Endothelial cell of umbilical vein (primary cell): ENCODE data around the gene INPP5A. TPM values are rescaled to one million over a fixed set of nuclear protein-coding genes. Genes with fewer than 3 reads are reported as not detected.

Source experiments
- BruUV-seq: library from RNA; stranded (reverse); fragments of 400-500 nt; replicated peaks from 2 replicates; lab custom pipeline; 2021; lab: Mats Ljungman, UMichigan
- CTCF ChIA-PET: fragments of 300-600, 350-600 bp; sonication (Branson Sonifier 250); formaldehyde crosslinking; loops from one replicate; lab custom pipeline; 2021; ENCODE audit warnings: antibody characterized with exemption, inconsistent platforms; lab: Charles Lee
- POLR2A ChIA-PET: fragments of 300-600, 350-600 bp; sonication (Branson Sonifier 250); formaldehyde crosslinking; loops from one replicate; lab custom pipeline; 2021; ENCODE audit warnings: antibody characterized with exemption, inconsistent platforms; lab: Charles Lee
- DNase-seq: peaks from one replicate; pipeline ENCODE4 v3.0.0-alpha.2; 2011; ENCODE audit warnings: low read depth, low spot score
- FAIRE-seq: peaks from 2 replicates; lab custom pipeline; 2011; peaks lifted over from hg19 to GRCh38; lab: Jason Lieb, UNC
- H2AFZ ChIP-seq: 2 replicates; pipeline ENCODE4 v1.6.0; 2012; ENCODE audit warnings: low read depth, low read length, control low read depth, inconsistent platforms
- H3K27ac ChIP-seq: 2 replicates; pipeline ENCODE4 v1.5.1; 2011; ENCODE audit warnings: low read depth, mild to moderate bottlenecking, control low read depth, low read length, moderate library complexity; ENCODE audit not compliant: insufficient read depth
- H3K27me3 ChIP-seq, 2 experiments: 2 replicates each; pipeline versions ENCODE4 v1.6.0 to v1.6.1; 2011; ENCODE audit warnings: low read length in 2 of 2, mixed read lengths in 1 of 2; ENCODE audit not compliant: control insufficient read depth in 2 of 2, insufficient read depth in 2 of 2
- H3K36me3 ChIP-seq, 2 experiments: 2 replicates in 1 of 2; 3 replicates in 1 of 2; pipeline ENCODE4 v1.5.1; 2011; ENCODE audit warnings: low read length in 2 of 2, mild to moderate bottlenecking in 1 of 2, moderate library complexity in 1 of 2; ENCODE audit not compliant: control insufficient read depth in 2 of 2, insufficient read depth in 2 of 2; ENCODE audit errors: extremely low read depth in 1 of 2
- H3K4me1 ChIP-seq: 3 replicates; pipeline ENCODE4 v1.5.1; 2011; ENCODE audit warnings: mild to moderate bottlenecking, low read length; ENCODE audit not compliant: control insufficient read depth, insufficient read depth; ENCODE audit errors: extremely low read depth
- H3K4me2 ChIP-seq: 2 replicates; pipeline ENCODE4 v1.6.1; 2011; ENCODE audit warnings: low read length, control low read depth, mixed read lengths; ENCODE audit not compliant: insufficient read depth
- H3K4me3 ChIP-seq, 3 experiments: fragments of 200-600 bp in 1 of 3; sonication (generic), shearing (Covaris generic) in 1 of 3; replicated peaks in 1 of 3; 2 replicates each; pipeline ENCODE4 v1.5.1; 2011 to 2016; ENCODE audit warnings: control low read depth in 3 of 3, low read length in 3 of 3, mild to moderate bottlenecking in 2 of 3, inconsistent platforms in 1 of 3, low read depth in 1 of 3, moderate library complexity in 1 of 3; ENCODE audit not compliant: insufficient read depth in 1 of 3
- H3K79me2 ChIP-seq: 2 replicates; pipeline ENCODE4 v1.6.0; 2012; ENCODE audit warnings: low read length, inconsistent platforms; ENCODE audit not compliant: control insufficient read depth, insufficient read depth
- H3K9ac ChIP-seq: replicated peaks from 2 replicates; pipeline ENCODE3; 2011; ENCODE audit warnings: low read length, control low read depth; ENCODE audit not compliant: insufficient read depth; ENCODE audit errors: extremely low read depth
- H3K9me1 ChIP-seq: replicated peaks from 3 replicates; pipeline ENCODE4 v1.6.0; 2011; ENCODE audit warnings: mild to moderate bottlenecking, low read length; ENCODE audit not compliant: control insufficient read depth, insufficient read depth; ENCODE audit errors: extremely low read depth
- H3K9me3 ChIP-seq: replicated peaks from 2 replicates; pipeline ENCODE4 v1.5.1; 2012; ENCODE audit warnings: low read length, inconsistent platforms; ENCODE audit not compliant: control insufficient read depth, insufficient read depth
- H4K20me1 ChIP-seq: replicated peaks from 2 replicates; pipeline ENCODE3; 2011; ENCODE audit warnings: mild to moderate bottlenecking, low read length; ENCODE audit not compliant: control insufficient read depth, insufficient read depth; ENCODE audit errors: extremely low read depth
- CTCF ChIP-seq, 2 donors: IDR thresholded peaks; 1 replicate in 1 of 2; 2 replicates in 1 of 2; pipeline ENCODE4 v1.5.1; 2011; ENCODE audit warnings: low read length in 2 of 2, mild to moderate bottlenecking in 2 of 2, moderate library complexity in 2 of 2, control low read depth in 1 of 2, inconsistent platforms in 1 of 2, low read depth in 1 of 2; ENCODE audit not compliant: insufficient read depth in 1 of 2; ENCODE audit errors: extremely low read depth in 1 of 2
- EZH2 ChIP-seq: IDR thresholded peaks from 2 replicates; pipeline ENCODE4 v1.6.1; 2012; ENCODE audit warnings: borderline replicate concordance, low read depth, mild to moderate bottlenecking, moderate library complexity, low read length, inconsistent platforms; ENCODE audit not compliant: severe bottlenecking
- FOS ChIP-seq: IDR thresholded peaks from 2 replicates; pipeline ENCODE4 v1.6.1; 2011; ENCODE audit warnings: mild to moderate bottlenecking, low read length, moderate library complexity, borderline replicate concordance; ENCODE audit not compliant: insufficient read depth
- GATA2 ChIP-seq: IDR thresholded peaks from 2 replicates; pipeline ENCODE4 v1.7.0; 2011; ENCODE audit warnings: low read depth, mild to moderate bottlenecking, moderate library complexity, mixed read lengths, low read length; ENCODE audit not compliant: insufficient read length, insufficient read depth
- JUN ChIP-seq: IDR thresholded peaks from 2 replicates; pipeline ENCODE4 v1.6.1; 2011; ENCODE audit warnings: borderline replicate concordance, low read depth; ENCODE audit not compliant: insufficient read length, insufficient read depth
- MAX ChIP-seq: IDR thresholded peaks from 2 replicates; pipeline ENCODE4 v1.6.1; 2011; ENCODE audit not compliant: insufficient read depth, insufficient read length
- MYC ChIP-seq: IDR thresholded peaks from one replicate; pipeline ENCODE4 v1.6.1; 2011; ENCODE audit warnings: mild to moderate bottlenecking, low read depth, low read length
- POLR2A ChIP-seq: IDR thresholded peaks from 2 replicates; pipeline ENCODE4 v1.6.1; 2012; ENCODE audit warnings: low read depth, mild to moderate bottlenecking, control low read depth, low read length
- POLR2AphosphoS5 ChIP-seq: IDR thresholded peaks from 2 replicates; pipeline ENCODE4 v1.6.1; 2012; ENCODE audit warnings: low read depth, mild to moderate bottlenecking, control low read depth, low read length, moderate library complexity; ENCODE audit not compliant: insufficient read depth
- dilution Hi-C: fragments of 300-500 bp; cut with MboI; formaldehyde crosslinking; loops from one replicate; pipeline ENCODE4 v1.15.0; 2019; ENCODE audit warnings: low sequenced_read_pairs; ENCODE audit not compliant: extremely low pct_ligation_motif_present
- intact Hi-C: fragments of 100-400 bp; cut with micrococcal nuclease; formaldehyde crosslinking; loops from one replicate; pipeline ENCODE4 v1.10.0; 2022
- polyA plus RNA-seq, 4 experiments: library from polyadenylated mRNA; depleted of rRNA in 3 of 4; stranded (reverse) in 3 of 4; unstranded in 1 of 4; fragments of >200 nt; gene quantifications; 2 replicates each; pipeline versions ENCODE4 v1.2.1 to v1.2.3, GENCODE V29; 2011 to 2012; ENCODE audit warnings: missing spikeins in 1 of 4
- total RNA-seq: library from RNA; stranded (reverse); gene quantifications from 2 replicates; pipeline ENCODE4 v1.2.3, GENCODE V29; 2021

Gene INPP5A
- total and polyA plus RNA-seq, 2 donors (not counting 3 experiments of a cell fraction or from before 2014, with no cell fraction given) = 22.9 to 33.2 TPM

- no peaks in the 10 kb centered on the region for H3K36me3 ChIP-seq
- no peaks in the 10 kb centered on the region for H3K27me3 ChIP-seq
- no peaks in the 10 kb centered on the region for H3K79me2 ChIP-seq
- no peak overlapping the region for H2AFZ ChIP-seq
- dilution Hi-C loops (no loop called here), intact Hi-C loops (no loop called here)
- no peaks in the 10 kb centered on the region for H4K20me1 ChIP-seq
- no peak overlapping the region for H3K4me3 ChIP-seq
- no peak overlapping the region for H3K4me2 ChIP-seq
- DNase-seq (no peak), FAIRE-seq (no peak)
- no peaks in the 10 kb centered on the region for H3K9me3 ChIP-seq
- no peak overlapping the region for H3K9ac ChIP-seq
- no peak for TF ChIP-seq POLR2AphosphoS5
- no peak for TF ChIP-seq FOS
- no peak for TF ChIP-seq CTCF (IDR thresholded peaks at IDR 0.05; ENCODE audit: extremely low read depth in 1 of 2, insufficient read depth in 1 of 2, low read depth in 1 of 2, low read length in 2 of 2)
- no peak for TF ChIP-seq MYC
- TF ChIP-seq EZH2 = no peak
- TF ChIP-seq JUN = no peak
- TF ChIP-seq POLR2A = no peak
- no peak for TF ChIP-seq GATA2
- no peak for TF ChIP-seq MAX
- no peaks in the 10 kb centered on the region for H3K4me1 ChIP-seq
- H3K9me1 ChIP-seq = no peaks in the 10 kb centered on the region
- ChIA-PET POLR2A (no interaction called here), CTCF (no interaction called here)
- no peak overlapping the region for H3K27ac ChIP-seq
- no TSS peak for BruUV-seq
Observed at GRCh38 chr10:132832186-132832969, 294.8 kb downstream of the INPP5A start.

Other genes starting within 250 kb of the INPP5A start
- gene STK32C, start 229.8 kb upstream of the INPP5A start, total RNA-seq = 9.5 and 14.1 TPM in 2 replicates
- gene STK32C, start 229.8 kb upstream of the INPP5A start, polyA plus RNA-seq = 4.4 and 5.4 TPM in 2 replicates
- 7.8 and 13.6 TPM in 2 replicates for gene LRRC27, start 205.6 kb upstream of the INPP5A start, total RNA-seq
- 7.6 and 8.3 TPM in 2 replicates for gene LRRC27, start 205.6 kb upstream of the INPP5A start, polyA plus RNA-seq
- gene PWWP2B, start 140.6 kb upstream of the INPP5A start, total RNA-seq = 10.5 and 11.8 TPM in 2 replicates
- gene PWWP2B, start 140.6 kb upstream of the INPP5A start, polyA plus RNA-seq = 4.6 and 5.5 TPM in 2 replicates
- gene NKX6-2, start 248.4 kb downstream of the INPP5A start, total RNA-seq = not detected in 2 replicates
- gene NKX6-2, start 248.4 kb downstream of the INPP5A start, polyA plus RNA-seq = not detected in 2 replicates